GM10248 (cell line): ENCODE results near the gene DYSF.

ENCODE experiments used
- CTCF ChIA-PET: fragments of 300-600 bp; sonication (Branson Sonifier 250); formaldehyde crosslinking; extraction: SDS; loops from one replicate; lab custom pipeline; 2021; ENCODE audit warnings: antibody characterized with exemption; lab: Yijun Ruan, JAX
- POLR2A ChIA-PET: fragments of 350-650 bp; sonication (Branson Sonifier 250); formaldehyde crosslinking; extraction: SDS; loops from one replicate; lab custom pipeline; 2020; ENCODE audit warnings: antibody characterized with exemption; lab: Yijun Ruan, JAX
- DNase-seq: peaks from one replicate; pipeline ENCODE4 v3.0.0; 2012; ENCODE audit errors: extremely low spot score
- TF ChIP-seq, protein P1 (sequence below): IDR thresholded peaks from 2 replicates; pipeline ENCODE4 v1.5.1; 2012; ENCODE audit warnings: mild to moderate bottlenecking, low read depth; ENCODE audit errors: extremely low read depth, missing control alignments, control extremely low read depth

DYSF gene

DNA sequence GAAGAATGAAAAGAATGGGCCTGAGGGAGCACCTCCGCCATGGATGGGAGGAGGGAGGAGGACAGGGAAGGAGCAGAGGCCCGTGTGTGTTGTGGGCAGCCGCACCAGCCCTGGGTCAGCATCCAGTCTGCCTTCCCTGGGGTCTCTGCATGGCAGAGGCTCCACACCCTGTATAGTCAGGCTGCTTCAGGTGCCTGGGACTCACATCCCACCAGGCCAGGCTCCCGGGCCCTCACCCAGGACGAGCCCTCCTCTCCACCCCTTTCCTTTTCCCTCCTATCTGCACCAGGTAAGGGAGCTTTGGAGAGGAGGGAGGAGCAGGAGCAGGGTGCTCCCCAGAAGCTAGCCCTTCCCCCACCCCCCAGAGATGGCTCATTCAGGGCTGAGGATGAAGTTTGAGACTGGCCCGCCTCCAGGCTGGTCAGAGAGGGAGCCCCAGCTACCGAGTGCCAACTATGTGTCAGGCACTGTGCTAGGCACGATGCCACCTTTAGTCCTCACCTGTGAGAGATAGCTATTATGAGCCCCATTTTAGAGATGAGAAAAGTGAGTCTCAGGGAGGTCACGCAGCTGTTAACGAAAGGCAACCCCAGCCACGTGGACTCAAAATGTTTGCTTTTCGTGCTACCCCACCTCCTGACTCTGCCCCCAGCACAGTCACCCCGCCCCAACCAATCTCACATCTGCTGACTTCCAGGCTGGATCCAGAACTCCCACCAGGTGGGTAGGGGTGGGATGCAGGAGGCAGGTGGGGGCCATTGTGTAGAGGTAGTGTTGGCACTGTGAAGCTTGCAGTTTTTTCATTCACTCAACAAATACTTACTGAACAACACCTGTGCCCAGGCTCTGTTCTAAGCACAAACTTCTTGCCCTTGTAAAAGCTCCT, 242.1 kb downstream of the DYSF start:
- TF ChIP-seq, protein P1, sequence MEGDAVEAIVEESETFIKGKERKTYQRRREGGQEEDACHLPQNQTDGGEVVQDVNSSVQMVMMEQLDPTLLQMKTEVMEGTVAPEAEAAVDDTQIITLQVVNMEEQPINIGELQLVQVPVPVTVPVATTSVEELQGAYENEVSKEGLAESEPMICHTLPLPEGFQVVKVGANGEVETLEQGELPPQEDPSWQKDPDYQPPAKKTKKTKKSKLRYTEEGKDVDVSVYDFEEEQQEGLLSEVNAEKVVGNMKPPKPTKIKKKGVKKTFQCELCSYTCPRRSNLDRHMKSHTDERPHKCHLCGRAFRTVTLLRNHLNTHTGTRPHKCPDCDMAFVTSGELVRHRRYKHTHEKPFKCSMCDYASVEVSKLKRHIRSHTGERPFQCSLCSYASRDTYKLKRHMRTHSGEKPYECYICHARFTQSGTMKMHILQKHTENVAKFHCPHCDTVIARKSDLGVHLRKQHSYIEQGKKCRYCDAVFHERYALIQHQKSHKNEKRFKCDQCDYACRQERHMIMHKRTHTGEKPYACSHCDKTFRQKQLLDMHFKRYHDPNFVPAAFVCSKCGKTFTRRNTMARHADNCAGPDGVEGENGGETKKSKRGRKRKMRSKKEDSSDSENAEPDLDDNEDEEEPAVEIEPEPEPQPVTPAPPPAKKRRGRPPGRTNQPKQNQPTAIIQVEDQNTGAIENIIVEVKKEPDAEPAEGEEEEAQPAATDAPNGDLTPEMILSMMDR = no peak
- ChIA-PET CTCF (interaction anchor here (1.1 kb wide), 1 partner anchor 12 kb away, joined by 3 read pairs; no protein-coding TSS in a partner anchor), POLR2A (no interaction called here)
- no peak for DNase-seq

DNA sequence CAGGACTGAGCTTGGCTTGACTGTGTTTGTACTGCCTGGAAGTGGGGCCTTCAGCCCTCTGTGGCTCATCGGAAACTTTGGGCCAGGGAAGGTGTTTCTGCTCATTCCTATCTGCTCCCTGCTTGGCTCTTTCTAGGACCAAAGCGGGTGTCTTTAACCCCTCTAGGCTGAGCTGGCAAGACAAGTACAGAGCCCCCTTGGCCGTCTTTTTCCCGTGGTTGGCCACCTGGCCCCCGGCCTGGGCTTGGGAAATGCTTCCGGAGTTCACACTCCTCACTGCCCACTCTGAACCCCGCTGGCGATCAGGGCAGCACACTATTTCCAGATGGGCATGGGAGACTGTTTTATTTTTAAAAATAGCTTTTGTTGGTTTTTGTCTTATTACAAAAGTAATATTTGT, 243.0 kb downstream of the DYSF start:
- POLR2A ChIA-PET = no interaction called here
- TF ChIP-seq, protein P1 = no peak
- no peak for DNase-seq
- CTCF ChIA-PET = interaction anchor here (1.1 kb wide), 1 partner anchor 13 kb away, joined by 3 read pairs; no protein-coding TSS in a partner anchor

DNA sequence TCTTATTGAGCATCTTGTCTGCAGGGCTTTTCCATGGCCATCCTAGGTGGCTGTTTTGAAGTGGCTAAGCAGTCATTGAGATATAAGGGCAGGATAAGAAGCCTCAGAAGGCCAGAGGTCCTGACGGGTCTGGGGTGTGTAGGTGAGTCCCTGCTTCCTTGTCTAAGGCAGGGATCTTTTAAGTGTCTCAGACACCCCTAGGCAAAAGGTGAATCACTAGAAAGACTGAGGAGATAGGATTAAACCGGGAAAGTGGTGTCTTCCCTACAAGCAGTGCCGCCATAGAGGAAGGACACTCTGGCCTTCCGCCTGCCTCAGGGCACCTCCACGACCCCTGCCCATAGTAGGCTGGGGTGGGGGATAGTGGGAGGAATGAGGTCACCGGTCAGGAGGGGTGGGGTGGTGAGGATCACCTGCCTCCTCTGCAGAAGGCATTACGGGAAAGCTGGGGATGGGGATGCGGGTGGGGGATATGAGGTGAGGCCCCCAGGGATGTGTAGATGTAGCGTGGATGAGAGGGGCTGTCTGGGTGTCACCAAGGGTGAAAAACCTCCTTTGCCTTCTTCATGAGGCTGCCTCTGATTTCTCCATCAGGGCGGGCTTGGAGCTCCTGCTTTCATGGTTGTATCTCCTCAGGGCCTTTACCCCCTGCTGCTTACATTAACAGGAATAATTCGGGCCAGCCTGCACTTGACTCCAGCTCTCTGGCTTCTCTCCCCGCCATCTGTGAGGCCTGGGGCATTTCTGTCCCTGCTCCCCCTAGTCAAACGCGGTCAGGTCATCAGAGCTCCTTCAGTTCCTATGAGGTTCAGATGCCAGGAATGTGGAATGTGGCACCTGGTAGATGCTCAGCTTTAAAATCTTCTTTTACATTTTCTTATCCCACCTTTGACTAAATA, 244.0 kb downstream of the DYSF start:
- TF ChIP-seq, protein P1 = no peak
- no peak for DNase-seq
- ChIA-PET POLR2A (no interaction called here), CTCF (no interaction called here)

- ChIA-PET POLR2A (no interaction called here), CTCF (no interaction called here)
- no peak for DNase-seq
Observed at GRCh38 chr2:71699428-71699827, 246.1 kb downstream of the DYSF start.

DNA sequence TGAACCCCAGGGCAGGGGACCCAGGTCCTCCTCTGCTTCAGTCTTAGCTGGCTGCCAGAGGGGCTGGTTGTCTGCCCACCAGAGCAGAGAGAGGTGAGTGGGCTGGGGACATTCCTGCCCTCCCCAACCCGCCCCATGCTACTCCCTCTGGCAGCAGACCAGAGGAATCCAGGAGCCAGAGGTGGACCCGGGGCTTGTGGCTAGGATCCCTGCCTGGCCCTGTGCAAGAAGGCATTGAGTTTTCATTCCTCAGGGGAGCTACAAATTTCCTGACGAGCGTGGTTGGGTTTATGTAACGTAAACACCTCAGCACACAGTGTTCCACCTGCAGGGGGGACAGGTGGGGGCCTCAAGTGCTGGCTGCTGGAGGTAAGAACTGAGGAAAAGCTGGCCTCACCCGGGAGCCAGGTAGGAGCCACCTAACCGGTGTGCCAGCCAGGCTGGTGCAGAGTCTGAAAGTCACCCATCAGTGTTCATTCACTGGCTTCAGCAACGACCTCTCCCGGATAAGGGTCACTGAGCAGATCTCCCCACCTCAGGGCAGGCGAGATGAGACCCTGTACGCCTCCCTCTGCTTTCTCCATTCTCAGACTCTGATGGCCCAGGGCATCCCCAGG, 246.8 kb downstream of the DYSF start:
- ChIA-PET CTCF (no interaction called here), POLR2A (no interaction called here)
- DNase-seq = no peak
- TF ChIP-seq, protein P1 = no peak

More at GRCh38 chr2:71699428-71699827, 246.1 kb downstream of the DYSF start:
- TF ChIP-seq, protein P1 = no peak
